Measurements from ENCODE around the gene EFCAB6.

DNA sequence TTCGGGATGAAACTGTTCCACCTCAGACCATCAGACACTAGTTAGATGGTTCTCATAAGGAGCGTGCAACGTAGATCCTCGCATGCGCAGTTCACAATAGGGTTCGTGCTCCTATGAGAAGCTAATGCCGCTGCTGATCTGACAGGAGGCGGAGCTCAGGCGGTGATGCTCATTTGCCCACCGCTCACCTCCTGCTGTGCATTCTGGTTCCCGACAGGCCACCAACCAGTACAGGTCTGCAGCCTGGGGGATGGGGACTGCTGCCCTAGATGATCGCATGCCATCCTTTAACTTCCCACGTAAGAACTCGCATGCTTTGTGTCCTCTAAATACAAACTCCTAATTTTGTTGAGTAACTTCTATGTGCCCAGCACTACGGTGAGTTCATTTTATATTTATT, 62.6 kb downstream of the EFCAB6 start:
- TF ChIP-seq, protein P1, sequence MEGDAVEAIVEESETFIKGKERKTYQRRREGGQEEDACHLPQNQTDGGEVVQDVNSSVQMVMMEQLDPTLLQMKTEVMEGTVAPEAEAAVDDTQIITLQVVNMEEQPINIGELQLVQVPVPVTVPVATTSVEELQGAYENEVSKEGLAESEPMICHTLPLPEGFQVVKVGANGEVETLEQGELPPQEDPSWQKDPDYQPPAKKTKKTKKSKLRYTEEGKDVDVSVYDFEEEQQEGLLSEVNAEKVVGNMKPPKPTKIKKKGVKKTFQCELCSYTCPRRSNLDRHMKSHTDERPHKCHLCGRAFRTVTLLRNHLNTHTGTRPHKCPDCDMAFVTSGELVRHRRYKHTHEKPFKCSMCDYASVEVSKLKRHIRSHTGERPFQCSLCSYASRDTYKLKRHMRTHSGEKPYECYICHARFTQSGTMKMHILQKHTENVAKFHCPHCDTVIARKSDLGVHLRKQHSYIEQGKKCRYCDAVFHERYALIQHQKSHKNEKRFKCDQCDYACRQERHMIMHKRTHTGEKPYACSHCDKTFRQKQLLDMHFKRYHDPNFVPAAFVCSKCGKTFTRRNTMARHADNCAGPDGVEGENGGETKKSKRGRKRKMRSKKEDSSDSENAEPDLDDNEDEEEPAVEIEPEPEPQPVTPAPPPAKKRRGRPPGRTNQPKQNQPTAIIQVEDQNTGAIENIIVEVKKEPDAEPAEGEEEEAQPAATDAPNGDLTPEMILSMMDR (IDR thresholded peaks at IDR 0.05; ENCODE audit: low read depth, low read length, poor library complexity, severe bottlenecking): no peak
- no peak for TF ChIP-seq EZH2phosphoT487 (IDR thresholded peaks at IDR 0.05; ENCODE audit: borderline replicate concordance, low read length)

All from DOHH2 (cell line).